Neural cell (in vitro differentiated cells): ENCODE data around the gene EPB41.

Experiments
- CTCF ChIP-seq: fragments of 450-650 bp; IDR thresholded peaks from 2 replicates; pipeline ENCODE4 v1.5.1; 2014; ENCODE audit warnings: antibody characterized with exemption, mild to moderate bottlenecking, moderate library complexity; ENCODE audit not compliant: poor library complexity, severe bottlenecking
- EP300 ChIP-seq: fragments of 450-650 bp; conservative IDR thresholded peaks from 2 replicates; pipeline ENCODE4 v1.6.1; 2014; ENCODE audit warnings: antibody characterized with exemption, mild to moderate bottlenecking, moderate library complexity; ENCODE audit not compliant: poor library complexity, severe bottlenecking
- EZH2 ChIP-seq: fragments of 200-600, 300-800 bp; shearing (Covaris generic), sonication (generic); IDR thresholded peaks from 2 replicates; pipeline ENCODE4 v1.6.1; 2014; ENCODE audit warnings: antibody characterized with exemption, low read length, borderline replicate concordance, mild to moderate bottlenecking; ENCODE audit not compliant: insufficient read depth, poor library complexity, severe bottlenecking
- MXI1 ChIP-seq: fragments of 450-650 bp; conservative IDR thresholded peaks from 2 replicates; pipeline ENCODE4 v1.6.1; 2014; ENCODE audit warnings: antibody characterized with exemption, mild to moderate bottlenecking; ENCODE audit not compliant: poor library complexity, severe bottlenecking
- POLR2AphosphoS5 ChIP-seq: IDR thresholded peaks from 2 replicates; pipeline ENCODE4 v1.6.1; 2012
- RAD21 ChIP-seq: fragments of 450-650 bp; conservative IDR thresholded peaks from 2 replicates; pipeline ENCODE4 v1.6.1; 2014; ENCODE audit warnings: antibody characterized with exemption, mild to moderate bottlenecking, moderate library complexity
- REST ChIP-seq: IDR thresholded peaks from 2 replicates; pipeline ENCODE4 v1.6.1; 2012; ENCODE audit warnings: borderline replicate concordance
- TAF1 ChIP-seq: IDR thresholded peaks from 2 replicates; pipeline ENCODE4 v1.6.1; 2012; ENCODE audit warnings: low read depth

GRCh38 chr1:28865997-28866650 is 48.2 kb upstream of the EPB41 start:
- TF ChIP-seq RAD21 = no peak
- no peak for TF ChIP-seq CTCF
- no peak for TF ChIP-seq POLR2AphosphoS5
- no peak for TF ChIP-seq TAF1
- no peak for TF ChIP-seq EZH2
- no peak for TF ChIP-seq REST
- no peak for TF ChIP-seq EP300
- no peak for TF ChIP-seq MXI1
